H9 (cell line): ENCODE results near the gene SPINT2. TPM values are rescaled to one million over a fixed set of nuclear protein-coding genes. Genes with fewer than 3 reads are reported as not detected.

Source experiments
- DNase-seq: peaks from one replicate; pipeline ENCODE4 v3.0.0-alpha.2; 2017
- H2AFZ ChIP-seq: one replicate; pipeline ENCODE4 v1.6.1; 2013; ENCODE audit warnings: mild to moderate bottlenecking, low read length, control low read depth, moderate library complexity
- H2AK5ac ChIP-seq: 2 replicates; pipeline ENCODE4 v1.6.1; 2013; ENCODE audit warnings: low read length, control low read depth, mixed read lengths; ENCODE audit not compliant: insufficient read length
- H2BK120ac ChIP-seq: one replicate; pipeline ENCODE4 v1.6.1; 2013; ENCODE audit warnings: low read depth, mild to moderate bottlenecking, low read length, control low read depth, inconsistent platforms; ENCODE audit not compliant: poor library complexity, severe bottlenecking
- H2BK12ac ChIP-seq: 2 replicates; pipeline ENCODE4 v1.6.1; 2013; ENCODE audit warnings: low read length, control low read depth, mixed read lengths, low read depth; ENCODE audit not compliant: insufficient read length
- H2BK15ac ChIP-seq: 2 replicates; pipeline ENCODE4 v1.6.1; 2013; ENCODE audit warnings: low read depth, low read length, control low read depth
- H2BK20ac ChIP-seq: one replicate; pipeline ENCODE4 v1.6.1; 2013; ENCODE audit warnings: low read depth, mild to moderate bottlenecking, low read length, control low read depth, inconsistent platforms; ENCODE audit not compliant: poor library complexity, severe bottlenecking
- H2BK5ac ChIP-seq: 2 replicates; pipeline ENCODE4 v1.6.1; 2013; ENCODE audit warnings: low read length, control low read depth, mixed read lengths; ENCODE audit not compliant: insufficient read length
- H3K14ac ChIP-seq: 2 replicates; pipeline ENCODE4 v1.6.1; 2013; ENCODE audit warnings: low read length, control low read depth; ENCODE audit not compliant: insufficient read depth
- H3K18ac ChIP-seq: 2 replicates; pipeline ENCODE4 v1.6.1; 2013; ENCODE audit warnings: low read depth, mild to moderate bottlenecking, mixed read lengths, low read length, control low read depth; ENCODE audit not compliant: insufficient read length
- H3K23ac ChIP-seq: 2 replicates; pipeline ENCODE4 v1.6.1; 2013; ENCODE audit warnings: low read length, control low read depth, mixed read lengths, low read depth; ENCODE audit not compliant: insufficient read length
- H3K23me2 ChIP-seq: 2 replicates; pipeline ENCODE4 v1.6.1; 2013; ENCODE audit warnings: low read depth, mild to moderate bottlenecking, mixed read lengths, low read length, control low read depth; ENCODE audit not compliant: insufficient read length, poor library complexity, severe bottlenecking
- H3K27ac ChIP-seq: 2 replicates; pipeline ENCODE4 v1.5.1; 2013; ENCODE audit warnings: low read length, control low read depth, mixed read lengths, low read depth; ENCODE audit not compliant: insufficient read length
- H3K27me3 ChIP-seq: 2 replicates; pipeline ENCODE4 v1.6.1; 2013; ENCODE audit warnings: low read length, control low read depth, inconsistent platforms; ENCODE audit not compliant: insufficient read depth
- H3K4ac ChIP-seq: 2 replicates; pipeline ENCODE4 v1.6.1; 2013; ENCODE audit warnings: low read depth, mild to moderate bottlenecking, control low read depth, inconsistent platforms, low read length, moderate library complexity
- H3K4me1 ChIP-seq: 2 replicates; pipeline ENCODE4 v1.6.1; 2013; ENCODE audit warnings: low read length, control low read depth, inconsistent platforms; ENCODE audit not compliant: insufficient read depth
- H3K4me2 ChIP-seq: 2 replicates; pipeline ENCODE4 v1.6.1; 2013; ENCODE audit warnings: low read length, control low read depth, mixed read lengths; ENCODE audit not compliant: insufficient read length, insufficient read depth
- H3K56ac ChIP-seq: 2 replicates; pipeline ENCODE4 v1.6.1; 2013; ENCODE audit warnings: low read depth, mild to moderate bottlenecking, mixed read lengths, low read length, control low read depth; ENCODE audit not compliant: insufficient read length
- H3K79me1 ChIP-seq: 2 replicates; pipeline ENCODE4 v1.6.1; 2013; ENCODE audit warnings: low read depth, mild to moderate bottlenecking, moderate library complexity, low read length, control low read depth, inconsistent platforms; ENCODE audit not compliant: insufficient read depth, poor library complexity, severe bottlenecking
- H3K79me2 ChIP-seq: 2 replicates; pipeline ENCODE4 v1.6.1; 2013; ENCODE audit warnings: low read length, control low read depth, inconsistent platforms; ENCODE audit not compliant: insufficient read depth
- H3K9ac ChIP-seq: 2 replicates; pipeline ENCODE4 v1.6.1; 2013; ENCODE audit warnings: low read length, control low read depth, mixed read lengths; ENCODE audit not compliant: insufficient read length; ENCODE audit errors: extremely low read depth
- H3K9me3 ChIP-seq: one replicate; pipeline ENCODE4 v1.6.1; 2013; ENCODE audit warnings: low read depth, low read length, inconsistent platforms; ENCODE audit not compliant: control insufficient read depth
- H3T11ph ChIP-seq: one replicate; pipeline ENCODE4 v1.6.1; 2013; ENCODE audit warnings: mild to moderate bottlenecking, low read length, control low read depth, inconsistent platforms
- H4K20me1 ChIP-seq: one replicate; pipeline ENCODE4 v1.6.1; 2013; ENCODE audit not compliant: control insufficient read depth, insufficient read length, insufficient read depth
- H4K5ac ChIP-seq: 2 replicates; pipeline ENCODE4 v1.6.1; 2013; ENCODE audit warnings: low read depth, mild to moderate bottlenecking, mixed read lengths, low read length, control low read depth; ENCODE audit not compliant: insufficient read length
- H4K8ac ChIP-seq: replicated peaks from 2 replicates; pipeline ENCODE4 v1.6.1; 2013; ENCODE audit warnings: low read length, control low read depth, mixed read lengths, low read depth; ENCODE audit not compliant: insufficient read length
- H4K91ac ChIP-seq: 2 replicates; pipeline ENCODE4 v1.6.1; 2013; ENCODE audit warnings: low read depth, mild to moderate bottlenecking, moderate library complexity, mixed read lengths, low read length, control low read depth; ENCODE audit not compliant: insufficient read length
- H3K27ac Mint-ChIP-seq, 3 experiments: 2 replicates in 2 of 3; 3 replicates in 1 of 3; pipeline ENCODE4 v1.8.0; 2020 to 2021; ENCODE audit warnings: mixed read lengths in 3 of 3, mild to moderate bottlenecking in 1 of 3, moderate library complexity in 1 of 3
- H3K27me3 Mint-ChIP-seq: 2 replicates; pipeline ENCODE4 v1.8.0; 2021; ENCODE audit warnings: low read depth, mild to moderate bottlenecking, moderate library complexity, mixed read lengths
- H3K36me3 Mint-ChIP-seq, 3 experiments: 2 replicates in 2 of 3; 3 replicates in 1 of 3; pipeline ENCODE4 v1.8.0; 2020 to 2021; ENCODE audit warnings: low read depth in 3 of 3, mixed read lengths in 3 of 3; ENCODE audit not compliant: insufficient read depth in 1 of 3
- H3K4me1 Mint-ChIP-seq, 2 experiments: 2 replicates each; pipeline ENCODE4 v1.8.0; 2020; ENCODE audit warnings: mixed read lengths in 2 of 2
- H3K4me3 Mint-ChIP-seq, 2 experiments: 2 replicates in 1 of 2; 3 replicates in 1 of 2; pipeline ENCODE4 v1.8.0; 2020 to 2021; ENCODE audit warnings: mild to moderate bottlenecking in 2 of 2, mixed read lengths in 2 of 2, moderate library complexity in 1 of 2
- H3K9me3 Mint-ChIP-seq, 2 experiments: 2 replicates in 1 of 2; 3 replicates in 1 of 2; pipeline ENCODE4 v1.8.0; 2020; ENCODE audit warnings: mild to moderate bottlenecking in 2 of 2, mixed read lengths in 2 of 2, moderate library complexity in 1 of 2
- CTCF ChIP-seq: fragments of 200-600 bp; sonication (generic); conservative IDR thresholded peaks from 3 replicates; pipeline ENCODE4 v1.8.0; 2021; ENCODE audit warnings: antibody characterized with exemption, mild to moderate bottlenecking
- WGBS: extraction: QIAGEN DNeasy Blood & Tissue Kit; methylation state at CpG from one replicate; pipeline ENCODE4 v1.1.7; 2013; ENCODE audit warnings: missing lambda C conversion rate, low lambda C conversion rate, mixed read lengths; ENCODE audit not compliant: insufficient read length; ENCODE audit errors: extremely low coverage; 5-methylcytosine and 5-hydroxymethylcytosine counted together
- total RNA-seq: library from RNA; stranded (reverse); gene quantifications from 2 replicates; pipeline ENCODE4 v1.2.1, GENCODE V29; 2021

Gene SPINT2
- total RNA-seq, 1 experiment from 2014 or later = 283 TPM

GRCh38 chr19:38333245-38333644 lies 68.9 kb downstream of the SPINT2 start:
- Histone ChIP-seq H3K9ac (no peak overlapping the region), H3K4me1 (peaks cover 3% of the 10 kb centered on the region; the same call in 1 of the 2 replicates), H3K9me3 (no peaks in the 10 kb centered on the region), H3K27me3 (no peaks in the 10 kb centered on the region), H2BK15ac (no peak overlapping the region), H3K56ac (no peak overlapping the region), H3K27ac (no peak overlapping the region), H2AFZ (no peak overlapping the region), H3K79me2 (no peaks in the 10 kb centered on the region), H2AK5ac (no peak overlapping the region), H3K4ac (no peak overlapping the region), H2BK5ac (no peak overlapping the region), H3K4me2 (no peak overlapping the region), H4K91ac (no peak overlapping the region), H4K8ac (no peak overlapping the region), H3T11ph (no peak overlapping the region), H2BK20ac (no peak overlapping the region), H4K5ac (no peak overlapping the region), H3K23me2 (peaks cover 13% of the 10 kb centered on the region), H3K14ac (no peak overlapping the region), H4K20me1 (no peaks in the 10 kb centered on the region), H3K23ac (no peak overlapping the region), H2BK12ac (no peak overlapping the region), H3K79me1 (no peaks in the 10 kb centered on the region), H3K18ac (no peak overlapping the region), H2BK120ac (no peak overlapping the region)
- Mint-ChIP-seq H3K4me3 (no peak overlapping the region), H3K4me1 (peaks cover 5% of the 10 kb centered on the region in 2 experiments), H3K9me3 (no peaks in the 10 kb centered on the region), H3K36me3 (no peaks in the 10 kb centered on the region), H3K27ac (no peak overlapping the region), H3K27me3 (no peaks in the 10 kb centered on the region; the same call in none of the 2 replicates)
- WGBS = no CpG with 5 or more reads among the region's 9 CpGs
- no peak for DNase-seq
- no peak for TF ChIP-seq CTCF
